ENCODE results near the gene CHST11. TPM values are rescaled to one million over a fixed set of nuclear protein-coding genes. Genes with fewer than 3 reads are reported as not detected.

CHST11 gene
- total and polyA plus RNA-seq, 2 donors from 2014 or later, result 2.0 to 23.3 TPM

DNA sequence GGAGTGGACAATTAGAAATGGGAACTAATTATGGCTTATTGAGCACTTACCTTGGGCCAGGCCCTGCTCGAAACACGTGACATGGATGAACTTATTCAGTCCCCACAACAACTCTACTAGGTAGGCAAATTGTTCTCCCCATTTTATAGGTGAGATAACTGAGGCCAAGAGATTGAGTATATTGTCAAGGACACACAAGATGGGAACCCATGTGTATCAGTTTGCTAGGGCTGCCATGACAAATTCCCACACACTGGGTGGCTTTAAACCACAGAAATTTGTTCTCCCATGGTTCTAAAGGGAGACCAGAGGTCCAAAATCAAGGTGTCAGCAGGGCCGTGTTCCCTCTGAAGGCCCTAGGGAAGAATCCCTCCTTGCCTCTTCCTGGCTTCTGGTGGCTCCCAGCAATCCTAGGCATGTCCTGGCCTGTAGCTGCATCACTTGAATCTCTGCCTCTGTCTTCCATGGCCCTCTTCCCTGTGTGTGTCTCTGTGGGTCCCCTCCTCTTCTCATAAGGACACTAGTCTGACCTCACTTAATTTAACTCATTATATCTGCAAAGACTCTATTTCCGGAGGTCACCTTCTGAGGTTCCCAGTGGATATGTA, 128.8 kb downstream of the CHST11 start:
- no peak overlapping the region for H3K4me3 ChIP-seq (ENCODE audit: low read length in 3 of 3)
- no peak for DNase-seq
- no peak overlapping the region for H3K9ac ChIP-seq (ENCODE audit: low read length in 3 of 3)
- H3K9me3 ChIP-seq (ENCODE audit: control insufficient read depth in 2 of 3, insufficient read depth in 1 of 3, low read length in 3 of 3), result no peaks in the 10 kb centered on the region
- no peaks in the 10 kb centered on the region for H3K27me3 ChIP-seq (ENCODE audit: control insufficient read depth, insufficient read depth, low read length)
- H3K27ac ChIP-seq (ENCODE audit: low read depth in 2 of 2, low read length in 2 of 2), result no peak overlapping the region
- FAIRE-seq, result no peak
- no peaks in the 10 kb centered on the region for H3K36me3 ChIP-seq (ENCODE audit: control insufficient read depth in 2 of 3, insufficient read depth in 3 of 3, low read length in 3 of 3)
- intact Hi-C loops (cut with DNase I), result no loop called here
- TF ChIP-seq, protein P1, sequence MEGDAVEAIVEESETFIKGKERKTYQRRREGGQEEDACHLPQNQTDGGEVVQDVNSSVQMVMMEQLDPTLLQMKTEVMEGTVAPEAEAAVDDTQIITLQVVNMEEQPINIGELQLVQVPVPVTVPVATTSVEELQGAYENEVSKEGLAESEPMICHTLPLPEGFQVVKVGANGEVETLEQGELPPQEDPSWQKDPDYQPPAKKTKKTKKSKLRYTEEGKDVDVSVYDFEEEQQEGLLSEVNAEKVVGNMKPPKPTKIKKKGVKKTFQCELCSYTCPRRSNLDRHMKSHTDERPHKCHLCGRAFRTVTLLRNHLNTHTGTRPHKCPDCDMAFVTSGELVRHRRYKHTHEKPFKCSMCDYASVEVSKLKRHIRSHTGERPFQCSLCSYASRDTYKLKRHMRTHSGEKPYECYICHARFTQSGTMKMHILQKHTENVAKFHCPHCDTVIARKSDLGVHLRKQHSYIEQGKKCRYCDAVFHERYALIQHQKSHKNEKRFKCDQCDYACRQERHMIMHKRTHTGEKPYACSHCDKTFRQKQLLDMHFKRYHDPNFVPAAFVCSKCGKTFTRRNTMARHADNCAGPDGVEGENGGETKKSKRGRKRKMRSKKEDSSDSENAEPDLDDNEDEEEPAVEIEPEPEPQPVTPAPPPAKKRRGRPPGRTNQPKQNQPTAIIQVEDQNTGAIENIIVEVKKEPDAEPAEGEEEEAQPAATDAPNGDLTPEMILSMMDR (IDR thresholded peaks at IDR 0.05; ENCODE audit: borderline replicate concordance, extremely low read depth, insufficient read depth), result no peak
- peaks cover 2 to 20% (median 2%) of the 10 kb centered on the region in 3 donors for H3K4me1 ChIP-seq (ENCODE audit: control insufficient read depth in 2 of 3, insufficient read depth in 2 of 3, low read depth in 1 of 3, low read length in 3 of 3)

DNA sequence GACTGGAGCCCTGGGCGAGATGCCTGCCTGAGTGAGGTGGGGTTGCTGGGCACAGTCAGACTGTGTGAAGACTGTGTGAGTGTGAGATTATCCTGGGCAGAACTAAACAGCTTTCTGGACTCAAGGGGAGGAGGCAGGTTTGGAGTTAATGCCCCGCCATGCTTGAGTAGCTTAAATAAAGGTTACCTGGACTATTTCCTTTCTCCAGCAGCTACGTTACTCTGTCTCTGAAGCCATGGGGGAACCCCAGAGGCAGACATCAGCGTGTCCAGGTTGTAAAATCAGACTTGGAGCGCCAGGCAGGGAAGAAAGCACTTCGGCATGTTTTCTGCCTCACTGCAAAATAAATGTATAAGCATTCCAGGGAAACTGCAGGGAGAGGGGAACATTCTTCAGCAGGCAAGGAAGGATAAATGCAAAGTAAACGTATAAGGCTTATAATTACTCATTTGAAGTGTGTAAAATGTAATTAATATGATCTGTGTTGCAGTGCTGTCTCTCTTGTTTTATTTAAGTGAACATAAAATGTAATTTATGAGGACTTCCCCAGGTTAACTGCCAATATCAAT, 129.7 kb downstream of the CHST11 start:
- H3K36me3 ChIP-seq (ENCODE audit: control insufficient read depth in 2 of 3, insufficient read depth in 3 of 3, low read length in 3 of 3), result no peaks in the 10 kb centered on the region
- intact Hi-C loops (cut with DNase I), result no loop called here
- peaks cover 2 to 20% (median 2%) of the 10 kb centered on the region in 3 donors for H3K4me1 ChIP-seq (ENCODE audit: control insufficient read depth in 2 of 3, insufficient read depth in 2 of 3, low read depth in 1 of 3, low read length in 3 of 3)
- peak overlapping the region in 1 of 3 donors; percentile 11 for H3K4me3 ChIP-seq (ENCODE audit: low read length in 3 of 3)
- no peak overlapping the region for H3K27ac ChIP-seq (ENCODE audit: low read depth in 2 of 2, low read length in 2 of 2)
- H3K9me3 ChIP-seq (ENCODE audit: control insufficient read depth in 2 of 3, insufficient read depth in 1 of 3, low read length in 3 of 3), result no peaks in the 10 kb centered on the region
- peak in 4 of 5 donors; percentile 65 to 89 (median 83) for DNase-seq
- TF ChIP-seq, protein P1 (IDR thresholded peaks at IDR 0.05; ENCODE audit: borderline replicate concordance, extremely low read depth, insufficient read depth), result no peak
- no peaks in the 10 kb centered on the region for H3K27me3 ChIP-seq (ENCODE audit: control insufficient read depth, insufficient read depth, low read length)
- no peak overlapping the region for H3K9ac ChIP-seq (ENCODE audit: low read length in 3 of 3)
- no peak for FAIRE-seq

DNA sequence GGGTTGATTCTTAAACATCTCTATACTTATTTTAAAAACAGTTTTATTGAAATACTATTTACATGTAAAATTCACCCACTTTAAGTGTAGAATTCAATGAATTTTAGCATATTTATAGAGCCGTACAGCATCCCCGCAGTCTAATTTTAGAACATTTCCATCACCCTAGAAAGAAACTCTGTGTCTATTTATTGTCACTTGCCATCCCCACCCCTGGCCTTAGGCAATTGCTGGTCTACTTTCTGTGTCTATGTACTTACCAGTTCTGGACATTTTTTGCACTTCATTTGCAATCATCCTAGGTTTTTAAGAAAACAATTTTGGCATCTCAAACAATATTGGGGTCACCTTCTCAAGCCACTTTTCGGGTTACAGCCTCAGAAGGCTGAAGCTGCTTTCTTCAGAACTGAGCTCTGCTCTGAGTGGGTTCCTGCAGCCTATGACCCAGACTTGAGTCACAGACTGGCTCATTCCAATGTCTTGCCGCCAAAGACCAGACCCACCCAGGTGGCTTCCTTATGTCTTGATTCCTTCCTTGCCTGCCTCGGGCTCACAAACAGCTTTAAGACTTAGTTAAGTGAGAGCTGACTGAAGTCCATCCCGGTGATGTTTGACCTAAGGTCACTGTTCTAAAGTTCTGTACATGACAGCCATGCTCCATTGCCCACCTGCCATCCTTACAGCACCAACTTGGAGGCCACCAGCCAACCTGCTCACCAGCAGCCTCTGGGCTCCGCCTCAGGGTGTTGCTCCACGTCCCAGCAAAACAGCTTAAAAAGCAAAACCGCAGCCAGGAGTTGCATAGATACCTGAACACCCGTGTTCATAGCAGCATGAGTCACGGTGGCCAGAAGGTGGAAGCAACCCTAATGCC, 131.5 kb downstream of the CHST11 start:
- no peaks in the 10 kb centered on the region for H3K36me3 ChIP-seq (ENCODE audit: control insufficient read depth in 2 of 3, insufficient read depth in 3 of 3, low read length in 3 of 3)
- TF ChIP-seq, protein P1 (IDR thresholded peaks at IDR 0.05; ENCODE audit: borderline replicate concordance, extremely low read depth, insufficient read depth), result no peak
- intact Hi-C loops (cut with DNase I), result no loop called here
- peaks cover 2 to 20% (median 2%) of the 10 kb centered on the region in 3 donors for H3K4me1 ChIP-seq (ENCODE audit: control insufficient read depth in 2 of 3, insufficient read depth in 2 of 3, low read depth in 1 of 3, low read length in 3 of 3)
- H3K9me3 ChIP-seq (ENCODE audit: control insufficient read depth in 2 of 3, insufficient read depth in 1 of 3, low read length in 3 of 3), result peaks cover 0 to 3% (median 0%) of the 10 kb centered on the region in 3 donors
- DNase-seq (peak; percentile 59 to 90 (median 74)), FAIRE-seq (no peak)
- peak overlapping the region in 1 of 3 donors; percentile 29 for H3K4me3 ChIP-seq (ENCODE audit: low read length in 3 of 3)
- no peaks in the 10 kb centered on the region for H3K27me3 ChIP-seq (ENCODE audit: control insufficient read depth, insufficient read depth, low read length)
- H3K9ac ChIP-seq (ENCODE audit: low read length in 3 of 3), result no peak overlapping the region
- peak overlapping the region in 1 of 2 donors; percentile 70 for H3K27ac ChIP-seq (ENCODE audit: low read depth in 2 of 2, low read length in 2 of 2)
